GM12878 (cell line): ENCODE results near the gene DHCR7. TPM values are rescaled to one million over a fixed set of nuclear protein-coding genes. Genes with fewer than 3 reads are reported as not detected.

ENCODE experiments used
- ATAC-seq: fragments of 200-7000 bp; cut with Tn5 transposase; 3 replicates; pipeline ENCODE4 v1.9.1; 2020; ENCODE audit warnings: mild to moderate bottlenecking, moderate library complexity
- BruUV-seq: library from RNA; stranded (reverse); fragments of 400-500 nt; replicated peaks from 2 replicates; lab custom pipeline; 2021; lab: Mats Ljungman, UMichigan
- CTCF ChIA-PET: fragments of 300-600 bp; sonication (Branson Sonifier 250); formaldehyde crosslinking; extraction: SDS; loops from one replicate; lab custom pipeline; 2021; ENCODE audit warnings: inconsistent platforms; lab: Yijun Ruan, JAX
- POLR2A ChIA-PET: fragments of 350-600 bp; formaldehyde crosslinking; extraction: SDS; loops from one replicate; lab custom pipeline; 2021; ENCODE audit warnings: inconsistent platforms; lab: Charles Lee
- RAD21 ChIA-PET: fragments of 300-600 bp; sonication (Branson Sonifier 250); formaldehyde crosslinking; loops from one replicate; lab custom pipeline; 2023; ENCODE audit warnings: antibody characterized with exemption; ENCODE audit not compliant: unreplicated experiment; lab: Charles Lee
- SMC1A ChIA-PET: fragments of 300-600 bp; sonication (Branson Sonifier 250); formaldehyde crosslinking; loops from one replicate; lab custom pipeline; 2023; ENCODE audit not compliant: unreplicated experiment, uncharacterized antibody; lab: Charles Lee
- DNase-seq: peaks from one replicate; pipeline ENCODE4 v3.0.0-alpha.2; 2011; ENCODE audit warnings: low read depth, low spot score
- FAIRE-seq: peaks from 3 replicates; lab custom pipeline; 2011; peaks lifted over from hg19 to GRCh38; lab: Jason Lieb, UNC
- H2AFZ ChIP-seq: 2 replicates; pipeline ENCODE4 v1.6.0; 2011; ENCODE audit warnings: low read depth, low read length, control low read depth; ENCODE audit not compliant: control insufficient read depth
- H3K27ac ChIP-seq: 2 replicates; pipeline ENCODE4 v1.5.1; 2011; ENCODE audit warnings: control low read depth; ENCODE audit not compliant: control insufficient read depth, insufficient read depth
- H3K27me3 ChIP-seq, 2 experiments: replicated peaks in 1 of 2; 2 replicates each; pipeline versions ENCODE4 v1.6.0 to v1.6.1; 2011; ENCODE audit warnings: low read length in 1 of 2; ENCODE audit not compliant: control insufficient read depth in 2 of 2, insufficient read depth in 2 of 2
- H3K36me3 ChIP-seq, 2 experiments: 2 replicates each; pipeline ENCODE4 v1.5.1; 2011; ENCODE audit warnings: low read length in 1 of 2; ENCODE audit not compliant: control insufficient read depth in 2 of 2, insufficient read depth in 2 of 2
- H3K4me1 ChIP-seq: 2 replicates; pipeline ENCODE4 v1.6.1; 2011; ENCODE audit warnings: mild to moderate bottlenecking, low read length, moderate library complexity, mixed read lengths; ENCODE audit not compliant: control insufficient read depth, insufficient read depth
- H3K4me2 ChIP-seq: 2 replicates; pipeline ENCODE4 v1.6.0; 2011; ENCODE audit warnings: control low read depth; ENCODE audit not compliant: control insufficient read depth, insufficient read depth
- H3K4me3 ChIP-seq: fragments of 200-600 bp; sonication (generic); 2 replicates; pipeline ENCODE4 v1.5.1; 2016
- H3K79me2 ChIP-seq: 2 replicates; pipeline ENCODE4 v1.6.0; 2011; ENCODE audit warnings: low read length; ENCODE audit not compliant: control insufficient read depth, insufficient read depth
- H3K9ac ChIP-seq: 2 replicates; pipeline ENCODE4 v1.8.0; 2011; ENCODE audit warnings: low read length, control low read depth, mixed read lengths; ENCODE audit not compliant: control insufficient read depth, insufficient read depth
- H3K9me3 ChIP-seq: replicated peaks from 3 replicates; pipeline ENCODE4 v1.5.1; 2011; ENCODE audit warnings: mild to moderate bottlenecking, low read length; ENCODE audit not compliant: control insufficient read depth, insufficient read depth
- H4K20me1 ChIP-seq: 2 replicates; pipeline ENCODE4 v1.6.0; 2011; ENCODE audit not compliant: control insufficient read depth, insufficient read depth
- BCLAF1 ChIP-seq: fragments of 450-650 bp; IDR thresholded peaks from 2 replicates; pipeline ENCODE4 v1.6.1; 2017; ENCODE audit warnings: antibody characterized with exemption, mild to moderate bottlenecking, moderate library complexity
- CREB1 ChIP-seq: IDR thresholded peaks from 2 replicates; pipeline ENCODE4 v1.6.1; 2012; ENCODE audit warnings: low read depth, mild to moderate bottlenecking, inconsistent platforms
- HDGF ChIP-seq: fragments of 450-650 bp; IDR thresholded peaks from 2 replicates; pipeline ENCODE4 v1.6.1; 2016; ENCODE audit warnings: antibody characterized with exemption
- HSF1 ChIP-seq: fragments of 150-350 bp; IDR thresholded peaks from 2 replicates; pipeline ENCODE4 v1.6.1; 2014; ENCODE audit warnings: mild to moderate bottlenecking, low read depth, low read length
- MYB ChIP-seq: fragments of 150-350 bp; IDR thresholded peaks from 2 replicates; pipeline ENCODE4 v1.6.1; 2014; ENCODE audit warnings: mild to moderate bottlenecking, low read depth, low read length, borderline replicate concordance
- POLR2AphosphoS5 ChIP-seq: IDR thresholded peaks from 2 replicates; pipeline ENCODE4 v1.6.1; 2011; ENCODE audit warnings: mild to moderate bottlenecking, low read length, inconsistent platforms
- POU2F2 ChIP-seq: IDR thresholded peaks from 3 replicates; pipeline ENCODE4 v1.6.1; 2011; ENCODE audit warnings: low read depth, mild to moderate bottlenecking, low read length, borderline replicate concordance
- RELA ChIP-seq: fragments of 450-650 bp; IDR thresholded peaks from 2 replicates; pipeline ENCODE4 v1.8.0; 2014; ENCODE audit warnings: borderline replicate concordance; ENCODE audit not compliant: partially characterized antibody
- SP1 ChIP-seq: IDR thresholded peaks from one replicate; pipeline ENCODE4 v1.6.1; 2011; ENCODE audit warnings: low read depth, low read length
- ZNF384 ChIP-seq: IDR thresholded peaks from 2 replicates; pipeline ENCODE4 v1.6.1; 2012; ENCODE audit warnings: low read depth, mild to moderate bottlenecking, low read length, improper control_type of control experiment, borderline replicate concordance
- WGBS: methylation state at CpG from one replicate; pipeline ENCODE4 v1.1.6; 2016; ENCODE audit warnings: low lambda C conversion rate; ENCODE audit not compliant: insufficient replicate concordance, insufficient coverage; ENCODE audit errors: missing lambda C conversion rate; 5-methylcytosine and 5-hydroxymethylcytosine counted together
- in situ Hi-C: fragments of 300-500 bp; cut with MboI; formaldehyde crosslinking; loops from 9 replicates; pipeline ENCODE4 v1.14.3; 2018; ENCODE audit warnings: mixed read lengths
- intact Hi-C: fragments of 100-400 bp; cut with micrococcal nuclease; formaldehyde crosslinking; loops from one replicate; pipeline ENCODE4 v1.14.2; 2022; ENCODE audit not compliant: unreplicated experiment
- polyA plus RNA-seq, 11 experiments: library from polyadenylated mRNA; depleted of rRNA in 4 of 11; unstranded in 6 of 11; stranded (reverse) in 5 of 11; fragments of >200 nt; fragmentation: Nextera tagmentation in 4 of 11; fragmentation: Illumina TruSeq in 1 of 11; extraction: Ambion mirVana in 4 of 11; extraction: Trizol in 1 of 11; gene quantifications; 1 replicate in 1 of 11; 2 replicates in 10 of 11; pipeline versions ENCODE4 v1.2.1 to v1.2.3, GENCODE V29; 2011 to 2016; ENCODE audit warnings: inconsistent platforms in 2 of 11, missing spikeins in 2 of 11, low read depth in 1 of 11
- total RNA-seq, 4 experiments: library from RNA; depleted of rRNA in 3 of 4; stranded (reverse); fragments of >200 nt in 3 of 4; fragmentation: Illumina TruSeq in 1 of 4; extraction: Trizol in 1 of 4; gene quantifications; 2 replicates each; pipeline versions ENCODE4 v1.2.1 to v1.2.3, GENCODE V29; 2013 to 2021

DHCR7 gene
- total and polyA plus RNA-seq, 10 of the 15 experiments (the other 5 are each of a cell fraction or from before 2014, with no cell fraction given): 4.2 to 115 (median 57.8) TPM

DNA sequence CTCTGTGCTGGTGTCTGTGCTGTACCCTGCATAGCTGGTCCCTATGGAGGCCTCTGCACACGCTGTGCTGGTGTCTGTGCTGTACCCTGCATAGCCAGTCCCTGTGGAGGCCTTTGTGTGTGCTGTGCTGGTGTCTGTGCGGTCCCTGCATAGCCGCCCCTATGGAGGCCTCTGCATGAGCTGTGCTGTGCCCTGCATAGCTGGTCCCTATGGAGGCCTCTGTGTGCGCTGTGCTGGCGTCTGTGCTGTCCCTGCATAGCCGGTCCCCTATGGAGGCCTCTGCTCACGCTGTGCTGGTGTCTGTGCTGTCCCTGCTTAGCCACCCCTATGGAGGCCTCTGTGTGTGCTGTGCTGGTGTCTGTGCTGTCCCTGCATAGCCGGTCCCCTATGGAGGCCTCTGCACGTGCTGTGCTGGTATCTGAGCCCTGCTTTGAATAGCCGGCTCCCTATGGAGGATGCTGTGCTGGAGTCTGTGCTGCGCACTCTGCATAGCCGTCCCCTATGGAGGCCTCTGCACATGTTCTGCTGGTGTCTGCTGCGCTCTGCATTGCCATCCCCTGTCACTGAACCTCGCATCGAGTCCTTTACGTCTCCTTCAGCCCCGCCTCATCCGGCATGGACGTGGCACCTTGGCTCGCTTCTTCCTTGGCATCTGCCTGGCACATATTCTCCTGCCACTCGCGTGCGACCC, 11.0 kb upstream of the DHCR7 start:
- POLR2A ChIA-PET: no interaction called here
- SMC1A ChIA-PET: no interaction called here
- H3K27me3 ChIP-seq: no peaks in the 10 kb centered on the region
- H3K27ac ChIP-seq: no peak overlapping the region
- intact Hi-C loops (no loop called here), in situ Hi-C loops (no loop called here)
- ATAC-seq (no peak), FAIRE-seq (no peak), DNase-seq (no peak)
- H2AFZ ChIP-seq: no peak overlapping the region
- WGBS: 96% methylated on average over 23 of the region's 23 CpGs
- TF ChIP-seq POLR2AphosphoS5: peak; percentile 40; the same call in 1 of the 2 replicates
- no peak for TF ChIP-seq RELA
- no TSS peak for BruUV-seq
- no peaks in the 10 kb centered on the region for H3K4me1 ChIP-seq
- H3K36me3 ChIP-seq: peaks cover 27 to 33% of the 10 kb centered on the region in 2 experiments
- no peaks in the 10 kb centered on the region for H3K9me3 ChIP-seq
- RAD21 ChIA-PET: no interaction called here
- H3K9ac ChIP-seq: no peak overlapping the region
- no peak overlapping the region for H3K4me2 ChIP-seq
- no peaks in the 10 kb centered on the region for H4K20me1 ChIP-seq
- H3K79me2 ChIP-seq: peaks cover 13% of the 10 kb centered on the region
- no peak overlapping the region for H3K4me3 ChIP-seq
- CTCF ChIA-PET: no interaction called here

- 95% methylated on average over 26 of the region's 26 CpGs for WGBS
- in situ Hi-C loops (no loop called here), intact Hi-C loops (no loop called here)
- H3K36me3 ChIP-seq: peaks cover 27 to 30% of the 10 kb centered on the region in 2 experiments
- H3K27me3 ChIP-seq: no peaks in the 10 kb centered on the region
- no peaks in the 10 kb centered on the region for H3K9me3 ChIP-seq
- H3K9ac ChIP-seq: no peak overlapping the region
- no peak for ATAC-seq
- no peak for DNase-seq
- no peak overlapping the region for H3K4me2 ChIP-seq
- SMC1A ChIA-PET: no interaction called here
- RAD21 ChIA-PET: no interaction called here
- H4K20me1 ChIP-seq: no peaks in the 10 kb centered on the region
- POLR2A ChIA-PET: no interaction called here
- H3K4me1 ChIP-seq: no peaks in the 10 kb centered on the region
- no peak for FAIRE-seq
- H3K79me2 ChIP-seq: peaks cover 21% of the 10 kb centered on the region
- CTCF ChIA-PET: interaction anchor here (0.5 kb wide), 1 partner anchor 1515 kb away, joined by 3 read pairs; no protein-coding TSS in a partner anchor
- no peak overlapping the region for H2AFZ ChIP-seq
- no peak overlapping the region for H3K27ac ChIP-seq
- H3K4me3 ChIP-seq: no peak overlapping the region
- no TSS peak for BruUV-seq
- no peak for TF ChIP-seq HSF1
- no peak for TF ChIP-seq HDGF
- no peak for TF ChIP-seq SP1
- TF ChIP-seq CREB1: no peak
- no peak for TF ChIP-seq ZNF384
- TF ChIP-seq BCLAF1: no peak
- TF ChIP-seq POU2F2: no peak
- TF ChIP-seq MYB: no peak
These were observed 10.2 kb upstream of the DHCR7 start for GRCh38 chr11:71458146-71459070.
